ENCODE results near the gene ADAMTS16.

ADAMTS16 gene

DNA sequence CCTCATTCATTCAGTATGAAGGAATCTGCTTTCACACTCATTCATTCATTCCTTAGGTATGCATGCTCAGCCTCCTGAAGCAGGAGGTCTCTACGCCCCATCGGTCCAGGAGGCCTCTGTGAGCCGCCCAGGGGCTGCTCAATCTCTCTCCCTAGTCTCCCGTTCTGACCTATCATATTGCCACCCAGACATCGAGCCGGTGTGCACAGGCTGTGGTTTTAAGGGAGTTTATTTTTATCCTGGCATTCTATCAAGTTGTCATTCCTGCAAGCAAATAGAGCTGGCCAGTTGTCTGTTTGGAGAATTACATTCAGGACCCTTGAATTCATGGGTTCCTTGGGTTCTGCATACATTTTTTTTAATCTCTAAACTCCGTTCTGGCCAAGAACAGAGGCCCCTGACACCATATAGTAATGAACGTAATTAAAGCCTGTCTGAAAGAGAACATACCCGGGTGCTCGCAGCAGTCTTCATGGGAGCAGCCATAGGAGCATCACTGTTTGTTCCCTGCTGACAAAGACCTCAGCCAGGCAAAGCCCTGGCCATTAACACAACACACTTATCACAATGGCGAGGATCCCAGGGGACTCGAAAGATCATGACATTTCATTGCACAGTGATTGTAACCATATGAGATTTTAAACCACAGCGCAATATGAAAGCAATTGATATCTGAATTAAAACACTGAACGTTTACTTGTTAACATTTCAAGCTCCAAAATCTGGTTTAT lies 80.9 kb downstream of the ADAMTS16 start:
- no peak overlapping the region for H3K27ac ChIP-seq (ENCODE audit: low read length)
- H2AFZ ChIP-seq (ENCODE audit: low read length): no peak overlapping the region
- no peaks in the 10 kb centered on the region for H3K36me3 ChIP-seq (replicated peaks; ENCODE audit: insufficient read depth, low read length)
- H3K79me2 ChIP-seq (ENCODE audit: low read length): no peaks in the 10 kb centered on the region
- H3F3A ChIP-seq (ENCODE audit: insufficient read depth, low read length): no peaks in the 10 kb centered on the region
- H3K4me1 ChIP-seq (ENCODE audit: low read length): no peaks in the 10 kb centered on the region
- H3K4me3 ChIP-seq (ENCODE audit: low read length): no peak overlapping the region
- TF ChIP-seq EZH2 (optimal IDR thresholded peaks at IDR 0.05; ENCODE audit: low read depth, low read length): no peak
- no peak for TF ChIP-seq EZH2phosphoT487 (IDR thresholded peaks at IDR 0.05; ENCODE audit: low read length)
- TF ChIP-seq, protein P1, sequence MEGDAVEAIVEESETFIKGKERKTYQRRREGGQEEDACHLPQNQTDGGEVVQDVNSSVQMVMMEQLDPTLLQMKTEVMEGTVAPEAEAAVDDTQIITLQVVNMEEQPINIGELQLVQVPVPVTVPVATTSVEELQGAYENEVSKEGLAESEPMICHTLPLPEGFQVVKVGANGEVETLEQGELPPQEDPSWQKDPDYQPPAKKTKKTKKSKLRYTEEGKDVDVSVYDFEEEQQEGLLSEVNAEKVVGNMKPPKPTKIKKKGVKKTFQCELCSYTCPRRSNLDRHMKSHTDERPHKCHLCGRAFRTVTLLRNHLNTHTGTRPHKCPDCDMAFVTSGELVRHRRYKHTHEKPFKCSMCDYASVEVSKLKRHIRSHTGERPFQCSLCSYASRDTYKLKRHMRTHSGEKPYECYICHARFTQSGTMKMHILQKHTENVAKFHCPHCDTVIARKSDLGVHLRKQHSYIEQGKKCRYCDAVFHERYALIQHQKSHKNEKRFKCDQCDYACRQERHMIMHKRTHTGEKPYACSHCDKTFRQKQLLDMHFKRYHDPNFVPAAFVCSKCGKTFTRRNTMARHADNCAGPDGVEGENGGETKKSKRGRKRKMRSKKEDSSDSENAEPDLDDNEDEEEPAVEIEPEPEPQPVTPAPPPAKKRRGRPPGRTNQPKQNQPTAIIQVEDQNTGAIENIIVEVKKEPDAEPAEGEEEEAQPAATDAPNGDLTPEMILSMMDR (IDR thresholded peaks at IDR 0.05; ENCODE audit: low read length): no peak
- no peak overlapping the region for H3K4me2 ChIP-seq (ENCODE audit: low read depth, low read length)
- no peaks in the 10 kb centered on the region for H4K20me1 ChIP-seq (ENCODE audit: insufficient read depth, low read length)
- no peak for DNase-seq
- no peak overlapping the region for H3K9ac ChIP-seq (ENCODE audit: low read length)
- H3K9me2 ChIP-seq (replicated peaks; ENCODE audit: insufficient read depth, low read length): no peaks in the 10 kb centered on the region
- no peaks in the 10 kb centered on the region for H3K27me3 ChIP-seq (replicated peaks; ENCODE audit: insufficient read depth, low read length)
- H3K9me3 ChIP-seq (replicated peaks; ENCODE audit: insufficient read depth, low read length): no peaks in the 10 kb centered on the region

DNA sequence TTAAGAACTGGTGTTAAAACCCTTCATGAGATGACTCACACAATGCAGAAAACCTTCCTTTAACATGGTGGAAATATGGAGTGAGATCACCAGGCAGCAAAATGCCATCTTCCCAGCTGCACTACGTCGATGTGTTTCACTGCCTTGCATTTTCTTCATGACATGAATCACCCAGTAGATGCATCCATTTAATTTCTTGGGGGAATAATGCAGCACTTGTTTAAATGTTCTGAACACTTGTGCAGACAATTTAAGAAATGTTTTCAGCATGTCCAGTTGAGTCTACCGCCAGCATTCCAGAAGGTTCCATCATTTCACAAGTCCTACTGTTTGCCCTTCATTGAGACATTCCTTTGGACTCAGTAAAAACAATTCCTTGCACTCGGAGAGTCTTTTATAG lies 81.6 kb downstream of the ADAMTS16 start:
- no peak overlapping the region for H3K9ac ChIP-seq (ENCODE audit: low read length)
- no peak overlapping the region for H3K27ac ChIP-seq (ENCODE audit: low read length)
- H3K9me2 ChIP-seq (replicated peaks; ENCODE audit: insufficient read depth, low read length): no peaks in the 10 kb centered on the region
- TF ChIP-seq EZH2 (optimal IDR thresholded peaks at IDR 0.05; ENCODE audit: low read depth, low read length): no peak
- H4K20me1 ChIP-seq (ENCODE audit: insufficient read depth, low read length): no peaks in the 10 kb centered on the region
- H3K4me3 ChIP-seq (ENCODE audit: low read length): no peak overlapping the region
- no peaks in the 10 kb centered on the region for H3K79me2 ChIP-seq (ENCODE audit: low read length)
- no peak overlapping the region for H3K4me2 ChIP-seq (ENCODE audit: low read depth, low read length)
- no peaks in the 10 kb centered on the region for H3K9me3 ChIP-seq (replicated peaks; ENCODE audit: insufficient read depth, low read length)
- no peaks in the 10 kb centered on the region for H3F3A ChIP-seq (ENCODE audit: insufficient read depth, low read length)
- no peaks in the 10 kb centered on the region for H3K36me3 ChIP-seq (replicated peaks; ENCODE audit: insufficient read depth, low read length)
- no peaks in the 10 kb centered on the region for H3K4me1 ChIP-seq (ENCODE audit: low read length)
- H2AFZ ChIP-seq (ENCODE audit: low read length): no peak overlapping the region
- H3K27me3 ChIP-seq (replicated peaks; ENCODE audit: insufficient read depth, low read length): no peaks in the 10 kb centered on the region
- no peak for DNase-seq

DNA sequence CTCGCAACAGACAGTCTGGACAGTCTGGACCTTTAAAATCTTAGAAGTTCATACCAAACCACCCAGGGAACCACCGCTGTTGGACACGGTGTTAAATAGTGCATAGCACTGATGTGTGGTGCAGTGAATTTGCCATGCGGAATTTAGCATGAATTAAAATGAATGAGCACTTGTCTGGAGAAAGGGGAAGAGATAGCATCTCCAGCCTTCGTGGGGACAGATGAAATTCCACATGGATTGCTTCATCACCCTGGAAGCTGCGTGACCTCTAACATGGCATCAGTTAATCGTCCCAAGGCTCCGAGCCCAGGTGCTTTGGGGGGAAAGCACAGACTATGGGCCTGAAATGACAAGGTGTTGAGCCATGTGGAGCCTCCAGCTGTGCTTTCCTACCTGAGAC lies 91.4 kb downstream of the ADAMTS16 start:
- Histone ChIP-seq H4K20me1 (ENCODE audit: insufficient read depth, low read length) (no peaks in the 10 kb centered on the region), H3K79me2 (ENCODE audit: low read length) (no peaks in the 10 kb centered on the region), H3K27me3 (replicated peaks; ENCODE audit: insufficient read depth, low read length) (no peaks in the 10 kb centered on the region), H3K36me3 (replicated peaks; ENCODE audit: insufficient read depth, low read length) (no peaks in the 10 kb centered on the region), H3K4me2 (ENCODE audit: low read depth, low read length) (no peak overlapping the region), H3F3A (ENCODE audit: insufficient read depth, low read length) (no peaks in the 10 kb centered on the region), H3K9me2 (replicated peaks; ENCODE audit: insufficient read depth, low read length) (no peaks in the 10 kb centered on the region), H3K4me3 (ENCODE audit: low read length) (no peak overlapping the region), H3K4me1 (ENCODE audit: low read length) (no peaks in the 10 kb centered on the region), H3K27ac (ENCODE audit: low read length) (no peak overlapping the region), H3K9me3 (replicated peaks; ENCODE audit: insufficient read depth, low read length) (no peaks in the 10 kb centered on the region), H3K9ac (ENCODE audit: low read length) (no peak overlapping the region), H2AFZ (ENCODE audit: low read length) (no peak overlapping the region)
- no peak for TF ChIP-seq EZH2 (optimal IDR thresholded peaks at IDR 0.05; ENCODE audit: low read depth, low read length)
- TF ChIP-seq, protein P1 (IDR thresholded peaks at IDR 0.05; ENCODE audit: low read length): no peak
- no peak for TF ChIP-seq EZH2phosphoT487 (IDR thresholded peaks at IDR 0.05; ENCODE audit: low read length)
- DNase-seq: no peak

DNA sequence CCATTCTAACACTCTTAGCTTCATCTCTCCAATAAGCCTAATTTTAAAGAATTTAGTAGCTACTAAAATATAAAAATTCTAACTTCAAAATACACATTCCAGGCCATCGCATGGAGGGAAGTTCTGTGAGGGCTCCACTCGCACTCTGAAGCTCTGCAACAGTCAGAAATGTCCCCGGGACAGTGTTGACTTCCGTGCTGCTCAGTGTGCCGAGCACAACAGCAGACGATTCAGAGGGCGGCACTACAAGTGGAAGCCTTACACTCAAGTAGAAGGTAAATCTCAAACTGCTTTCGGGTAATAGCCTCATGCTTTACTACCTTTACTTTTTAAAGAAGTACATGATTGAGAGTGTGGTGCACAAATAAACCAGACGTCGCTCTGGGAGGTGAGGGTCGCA lies 94.8 kb downstream of the ADAMTS16 start:
- H3K9me2 ChIP-seq (replicated peaks; ENCODE audit: insufficient read depth, low read length): no peaks in the 10 kb centered on the region
- H3K79me2 ChIP-seq (ENCODE audit: low read length): no peaks in the 10 kb centered on the region
- TF ChIP-seq EZH2 (optimal IDR thresholded peaks at IDR 0.05; ENCODE audit: low read depth, low read length) (no peak), EZH2phosphoT487 (IDR thresholded peaks at IDR 0.05; ENCODE audit: low read length) (no peak)
- TF ChIP-seq, protein P1 (IDR thresholded peaks at IDR 0.05; ENCODE audit: low read length): no peak
- H3K9me3 ChIP-seq (replicated peaks; ENCODE audit: insufficient read depth, low read length): no peaks in the 10 kb centered on the region
- no peak overlapping the region for H3K4me3 ChIP-seq (ENCODE audit: low read length)
- H3K4me2 ChIP-seq (ENCODE audit: low read depth, low read length): no peak overlapping the region
- no peak for DNase-seq
- H3K4me1 ChIP-seq (ENCODE audit: low read length): no peaks in the 10 kb centered on the region
- H3F3A ChIP-seq (ENCODE audit: insufficient read depth, low read length): no peaks in the 10 kb centered on the region
- no peaks in the 10 kb centered on the region for H3K36me3 ChIP-seq (replicated peaks; ENCODE audit: insufficient read depth, low read length)
- no peak overlapping the region for H3K9ac ChIP-seq (ENCODE audit: low read length)
- no peaks in the 10 kb centered on the region for H3K27me3 ChIP-seq (replicated peaks; ENCODE audit: insufficient read depth, low read length)
- no peak overlapping the region for H2AFZ ChIP-seq (ENCODE audit: low read length)
- no peak overlapping the region for H3K27ac ChIP-seq (ENCODE audit: low read length)
- no peaks in the 10 kb centered on the region for H4K20me1 ChIP-seq (ENCODE audit: insufficient read depth, low read length)

Data from MM.1S (cell line).